H9 (cell line): ENCODE results near the gene ORM2. TPM values are rescaled to one million over a fixed set of nuclear protein-coding genes. Genes with fewer than 3 reads are reported as not detected.

ENCODE experiments used
- DNase-seq: peaks from one replicate; pipeline ENCODE4 v3.0.0-alpha.2; 2017
- H2AFZ ChIP-seq: one replicate; pipeline ENCODE4 v1.6.1; 2013; ENCODE audit warnings: mild to moderate bottlenecking, low read length, control low read depth, moderate library complexity
- H2AK5ac ChIP-seq: 2 replicates; pipeline ENCODE4 v1.6.1; 2013; ENCODE audit warnings: low read length, control low read depth, mixed read lengths; ENCODE audit not compliant: insufficient read length
- H2BK120ac ChIP-seq: one replicate; pipeline ENCODE4 v1.6.1; 2013; ENCODE audit warnings: low read depth, mild to moderate bottlenecking, low read length, control low read depth, inconsistent platforms; ENCODE audit not compliant: poor library complexity, severe bottlenecking
- H2BK12ac ChIP-seq: 2 replicates; pipeline ENCODE4 v1.6.1; 2013; ENCODE audit warnings: low read length, control low read depth, mixed read lengths, low read depth; ENCODE audit not compliant: insufficient read length
- H2BK15ac ChIP-seq: 2 replicates; pipeline ENCODE4 v1.6.1; 2013; ENCODE audit warnings: low read depth, low read length, control low read depth
- H2BK20ac ChIP-seq: one replicate; pipeline ENCODE4 v1.6.1; 2013; ENCODE audit warnings: low read depth, mild to moderate bottlenecking, low read length, control low read depth, inconsistent platforms; ENCODE audit not compliant: poor library complexity, severe bottlenecking
- H2BK5ac ChIP-seq: 2 replicates; pipeline ENCODE4 v1.6.1; 2013; ENCODE audit warnings: low read length, control low read depth, mixed read lengths; ENCODE audit not compliant: insufficient read length
- H3K14ac ChIP-seq: 2 replicates; pipeline ENCODE4 v1.6.1; 2013; ENCODE audit warnings: low read length, control low read depth; ENCODE audit not compliant: insufficient read depth
- H3K18ac ChIP-seq: 2 replicates; pipeline ENCODE4 v1.6.1; 2013; ENCODE audit warnings: low read depth, mild to moderate bottlenecking, mixed read lengths, low read length, control low read depth; ENCODE audit not compliant: insufficient read length
- H3K23ac ChIP-seq: 2 replicates; pipeline ENCODE4 v1.6.1; 2013; ENCODE audit warnings: low read length, control low read depth, mixed read lengths, low read depth; ENCODE audit not compliant: insufficient read length
- H3K23me2 ChIP-seq: 2 replicates; pipeline ENCODE4 v1.6.1; 2013; ENCODE audit warnings: low read depth, mild to moderate bottlenecking, mixed read lengths, low read length, control low read depth; ENCODE audit not compliant: insufficient read length, poor library complexity, severe bottlenecking
- H3K27ac ChIP-seq: 2 replicates; pipeline ENCODE4 v1.5.1; 2013; ENCODE audit warnings: low read length, control low read depth, mixed read lengths, low read depth; ENCODE audit not compliant: insufficient read length
- H3K27me3 ChIP-seq: 2 replicates; pipeline ENCODE4 v1.6.1; 2013; ENCODE audit warnings: low read length, control low read depth, inconsistent platforms; ENCODE audit not compliant: insufficient read depth
- H3K4ac ChIP-seq: 2 replicates; pipeline ENCODE4 v1.6.1; 2013; ENCODE audit warnings: low read depth, mild to moderate bottlenecking, control low read depth, inconsistent platforms, low read length, moderate library complexity
- H3K4me1 ChIP-seq: 2 replicates; pipeline ENCODE4 v1.6.1; 2013; ENCODE audit warnings: low read length, control low read depth, inconsistent platforms; ENCODE audit not compliant: insufficient read depth
- H3K4me2 ChIP-seq: 2 replicates; pipeline ENCODE4 v1.6.1; 2013; ENCODE audit warnings: low read length, control low read depth, mixed read lengths; ENCODE audit not compliant: insufficient read length, insufficient read depth
- H3K56ac ChIP-seq: 2 replicates; pipeline ENCODE4 v1.6.1; 2013; ENCODE audit warnings: low read depth, mild to moderate bottlenecking, mixed read lengths, low read length, control low read depth; ENCODE audit not compliant: insufficient read length
- H3K79me1 ChIP-seq: 2 replicates; pipeline ENCODE4 v1.6.1; 2013; ENCODE audit warnings: low read depth, mild to moderate bottlenecking, moderate library complexity, low read length, control low read depth, inconsistent platforms; ENCODE audit not compliant: insufficient read depth, poor library complexity, severe bottlenecking
- H3K79me2 ChIP-seq: 2 replicates; pipeline ENCODE4 v1.6.1; 2013; ENCODE audit warnings: low read length, control low read depth, inconsistent platforms; ENCODE audit not compliant: insufficient read depth
- H3K9ac ChIP-seq: 2 replicates; pipeline ENCODE4 v1.6.1; 2013; ENCODE audit warnings: low read length, control low read depth, mixed read lengths; ENCODE audit not compliant: insufficient read length; ENCODE audit errors: extremely low read depth
- H3K9me3 ChIP-seq: one replicate; pipeline ENCODE4 v1.6.1; 2013; ENCODE audit warnings: low read depth, low read length, inconsistent platforms; ENCODE audit not compliant: control insufficient read depth
- H3T11ph ChIP-seq: one replicate; pipeline ENCODE4 v1.6.1; 2013; ENCODE audit warnings: mild to moderate bottlenecking, low read length, control low read depth, inconsistent platforms
- H4K20me1 ChIP-seq: one replicate; pipeline ENCODE4 v1.6.1; 2013; ENCODE audit not compliant: control insufficient read depth, insufficient read length, insufficient read depth
- H4K5ac ChIP-seq: 2 replicates; pipeline ENCODE4 v1.6.1; 2013; ENCODE audit warnings: low read depth, mild to moderate bottlenecking, mixed read lengths, low read length, control low read depth; ENCODE audit not compliant: insufficient read length
- H4K8ac ChIP-seq: replicated peaks from 2 replicates; pipeline ENCODE4 v1.6.1; 2013; ENCODE audit warnings: low read length, control low read depth, mixed read lengths, low read depth; ENCODE audit not compliant: insufficient read length
- H4K91ac ChIP-seq: 2 replicates; pipeline ENCODE4 v1.6.1; 2013; ENCODE audit warnings: low read depth, mild to moderate bottlenecking, moderate library complexity, mixed read lengths, low read length, control low read depth; ENCODE audit not compliant: insufficient read length
- H3K27ac Mint-ChIP-seq, 3 experiments: 2 replicates in 2 of 3; 3 replicates in 1 of 3; pipeline ENCODE4 v1.8.0; 2020 to 2021; ENCODE audit warnings: mixed read lengths in 3 of 3, mild to moderate bottlenecking in 1 of 3, moderate library complexity in 1 of 3
- H3K27me3 Mint-ChIP-seq: 2 replicates; pipeline ENCODE4 v1.8.0; 2021; ENCODE audit warnings: low read depth, mild to moderate bottlenecking, moderate library complexity, mixed read lengths
- H3K36me3 Mint-ChIP-seq, 3 experiments: 2 replicates in 2 of 3; 3 replicates in 1 of 3; pipeline ENCODE4 v1.8.0; 2020 to 2021; ENCODE audit warnings: low read depth in 3 of 3, mixed read lengths in 3 of 3; ENCODE audit not compliant: insufficient read depth in 1 of 3
- H3K4me1 Mint-ChIP-seq, 2 experiments: 2 replicates each; pipeline ENCODE4 v1.8.0; 2020; ENCODE audit warnings: mixed read lengths in 2 of 2
- H3K4me3 Mint-ChIP-seq, 2 experiments: 2 replicates in 1 of 2; 3 replicates in 1 of 2; pipeline ENCODE4 v1.8.0; 2020 to 2021; ENCODE audit warnings: mild to moderate bottlenecking in 2 of 2, mixed read lengths in 2 of 2, moderate library complexity in 1 of 2
- H3K9me3 Mint-ChIP-seq, 2 experiments: 2 replicates in 1 of 2; 3 replicates in 1 of 2; pipeline ENCODE4 v1.8.0; 2020; ENCODE audit warnings: mild to moderate bottlenecking in 2 of 2, mixed read lengths in 2 of 2, moderate library complexity in 1 of 2
- WGBS: extraction: QIAGEN DNeasy Blood & Tissue Kit; methylation state at CpG from one replicate; pipeline ENCODE4 v1.1.7; 2013; ENCODE audit warnings: missing lambda C conversion rate, low lambda C conversion rate, mixed read lengths; ENCODE audit not compliant: insufficient read length; ENCODE audit errors: extremely low coverage; 5-methylcytosine and 5-hydroxymethylcytosine counted together
- total RNA-seq: library from RNA; stranded (reverse); gene quantifications from 2 replicates; pipeline ENCODE4 v1.2.1, GENCODE V29; 2021
- TF ChIP-seq, protein P1 (sequence below): fragments of 200-600 bp; sonication (generic); conservative IDR thresholded peaks from 3 replicates; pipeline ENCODE4 v1.8.0; 2021; ENCODE audit warnings: antibody characterized with exemption, mild to moderate bottlenecking

Gene ORM2
- total RNA-seq, 1 experiment from 2014 or later, result 1.2 TPM

DNA sequence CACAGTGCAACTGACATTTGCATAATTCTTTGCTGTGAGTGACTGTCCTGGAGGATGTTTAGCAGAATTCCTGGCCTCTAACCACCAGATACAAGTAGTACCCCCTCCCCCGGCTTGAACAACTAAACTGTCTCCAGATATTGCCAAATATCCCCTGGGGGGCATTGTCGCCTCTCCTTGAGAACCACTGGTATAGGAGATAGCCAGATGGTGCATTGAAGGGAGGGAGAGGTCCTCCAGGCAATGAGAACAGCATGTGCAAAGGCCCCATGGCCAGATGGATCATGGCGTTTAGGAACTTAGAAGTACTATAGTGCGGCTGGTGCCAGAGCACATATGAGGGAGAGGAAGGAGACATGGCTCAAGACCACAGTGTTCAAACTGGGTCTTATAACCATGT, 25.7 kb upstream of the ORM2 start:
- H3K4me3 Mint-ChIP-seq, result no peak overlapping the region
- WGBS, result no CpG with 5 or more reads among the region's 4 CpGs

More for the DNA sequence above, 25.7 kb upstream of the ORM2 start:
- Mint-ChIP-seq H3K36me3 (no peaks in the 10 kb centered on the region; a peak in 1 of 7 replicates), H3K4me1 (peaks cover 4 to 7% of the 10 kb centered on the region in 2 experiments; a peak in 2 of 4 replicates), H3K9me3 (no peaks in the 10 kb centered on the region), H3K27me3 (no peaks in the 10 kb centered on the region), H3K27ac (no peak overlapping the region)
- H4K20me1 ChIP-seq, result no peaks in the 10 kb centered on the region
- no peaks in the 10 kb centered on the region for H3K23me2 ChIP-seq
- no peak for DNase-seq
- H2BK20ac ChIP-seq, result no peak overlapping the region
- no peak overlapping the region for H3K9ac ChIP-seq
- H3K9me3 ChIP-seq, result no peaks in the 10 kb centered on the region
- H3K27ac ChIP-seq, result no peak overlapping the region
- H3K4me1 ChIP-seq, result no peaks in the 10 kb centered on the region
- H3K27me3 ChIP-seq, result no peaks in the 10 kb centered on the region
- no peak overlapping the region for H2AK5ac ChIP-seq
- H4K8ac ChIP-seq, result no peak overlapping the region
- no peak overlapping the region for H2BK12ac ChIP-seq
- no peak overlapping the region for H3K23ac ChIP-seq
- H2BK5ac ChIP-seq, result no peak overlapping the region
- H2AFZ ChIP-seq, result no peak overlapping the region
- no peak overlapping the region for H3K56ac ChIP-seq
- no peaks in the 10 kb centered on the region for H3K79me1 ChIP-seq
- no peak overlapping the region for H3K14ac ChIP-seq
- no peak overlapping the region for H3K4me2 ChIP-seq
- H3K4ac ChIP-seq, result no peak overlapping the region
- H3T11ph ChIP-seq, result no peak overlapping the region
- no peak overlapping the region for H2BK15ac ChIP-seq
- H3K79me2 ChIP-seq, result no peaks in the 10 kb centered on the region
- H4K91ac ChIP-seq, result no peak overlapping the region
- no peak overlapping the region for H3K18ac ChIP-seq
- no peak overlapping the region for H2BK120ac ChIP-seq
- H4K5ac ChIP-seq, result no peak overlapping the region
- TF ChIP-seq, protein P1, sequence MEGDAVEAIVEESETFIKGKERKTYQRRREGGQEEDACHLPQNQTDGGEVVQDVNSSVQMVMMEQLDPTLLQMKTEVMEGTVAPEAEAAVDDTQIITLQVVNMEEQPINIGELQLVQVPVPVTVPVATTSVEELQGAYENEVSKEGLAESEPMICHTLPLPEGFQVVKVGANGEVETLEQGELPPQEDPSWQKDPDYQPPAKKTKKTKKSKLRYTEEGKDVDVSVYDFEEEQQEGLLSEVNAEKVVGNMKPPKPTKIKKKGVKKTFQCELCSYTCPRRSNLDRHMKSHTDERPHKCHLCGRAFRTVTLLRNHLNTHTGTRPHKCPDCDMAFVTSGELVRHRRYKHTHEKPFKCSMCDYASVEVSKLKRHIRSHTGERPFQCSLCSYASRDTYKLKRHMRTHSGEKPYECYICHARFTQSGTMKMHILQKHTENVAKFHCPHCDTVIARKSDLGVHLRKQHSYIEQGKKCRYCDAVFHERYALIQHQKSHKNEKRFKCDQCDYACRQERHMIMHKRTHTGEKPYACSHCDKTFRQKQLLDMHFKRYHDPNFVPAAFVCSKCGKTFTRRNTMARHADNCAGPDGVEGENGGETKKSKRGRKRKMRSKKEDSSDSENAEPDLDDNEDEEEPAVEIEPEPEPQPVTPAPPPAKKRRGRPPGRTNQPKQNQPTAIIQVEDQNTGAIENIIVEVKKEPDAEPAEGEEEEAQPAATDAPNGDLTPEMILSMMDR, result no peak
